ENCODE data around the gene P2RY6.

- TF ChIP-seq POLR2A (IDR thresholded peaks at IDR 0.05) (no peak), EP300 (IDR thresholded peaks at IDR 0.05) (no peak), POLR2AphosphoS5 (IDR thresholded peaks at IDR 0.05) (no peak)
- TF ChIP-seq, protein P1, sequence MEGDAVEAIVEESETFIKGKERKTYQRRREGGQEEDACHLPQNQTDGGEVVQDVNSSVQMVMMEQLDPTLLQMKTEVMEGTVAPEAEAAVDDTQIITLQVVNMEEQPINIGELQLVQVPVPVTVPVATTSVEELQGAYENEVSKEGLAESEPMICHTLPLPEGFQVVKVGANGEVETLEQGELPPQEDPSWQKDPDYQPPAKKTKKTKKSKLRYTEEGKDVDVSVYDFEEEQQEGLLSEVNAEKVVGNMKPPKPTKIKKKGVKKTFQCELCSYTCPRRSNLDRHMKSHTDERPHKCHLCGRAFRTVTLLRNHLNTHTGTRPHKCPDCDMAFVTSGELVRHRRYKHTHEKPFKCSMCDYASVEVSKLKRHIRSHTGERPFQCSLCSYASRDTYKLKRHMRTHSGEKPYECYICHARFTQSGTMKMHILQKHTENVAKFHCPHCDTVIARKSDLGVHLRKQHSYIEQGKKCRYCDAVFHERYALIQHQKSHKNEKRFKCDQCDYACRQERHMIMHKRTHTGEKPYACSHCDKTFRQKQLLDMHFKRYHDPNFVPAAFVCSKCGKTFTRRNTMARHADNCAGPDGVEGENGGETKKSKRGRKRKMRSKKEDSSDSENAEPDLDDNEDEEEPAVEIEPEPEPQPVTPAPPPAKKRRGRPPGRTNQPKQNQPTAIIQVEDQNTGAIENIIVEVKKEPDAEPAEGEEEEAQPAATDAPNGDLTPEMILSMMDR (IDR thresholded peaks at IDR 0.05): no peak
These were observed 25.6 kb downstream of the P2RY6 start for GRCh38 chr11:73297702-73298101.
